Upper lobe of left lung (tissue), 6 donors: Measurements from ENCODE around the gene SRC. TPM values are rescaled to one million over a fixed set of nuclear protein-coding genes. Genes with fewer than 3 reads are reported as not detected.

ENCODE experiments used
- ATAC-seq, 2 donors: fragments of 200-7000 bp; cut with Tn5 transposase; one replicate each; pipeline ENCODE4 v1.9.1; 2022; ENCODE audit warnings: mild to moderate bottlenecking in 2 of 2, moderate library complexity in 2 of 2; ENCODE audit not compliant: low FRiP score in 2 of 2
- DNase-seq, 2 donors: peaks; one replicate each; pipeline ENCODE4 v3.0.0-alpha.2; 2019 to 2020
- H3K27ac ChIP-seq, 4 donors: fragments of 200-600 bp; sonication (generic); one replicate each; pipeline ENCODE4 v1.5.1; 2016 to 2019
- H3K27me3 ChIP-seq, 4 donors: fragments of 200-600 bp; sonication (generic); one replicate each; pipeline ENCODE4 v1.5.1; 2017 to 2019
- H3K36me3 ChIP-seq, 4 donors: fragments of 200-600 bp; sonication (generic); one replicate each; pipeline ENCODE4 v1.5.1; 2016 to 2019
- H3K4me1 ChIP-seq, 4 donors: fragments of 200-600 bp; sonication (generic); one replicate each; pipeline ENCODE4 v1.5.1; 2018 to 2019
- H3K4me3 ChIP-seq, 4 donors: fragments of 200-600 bp; sonication (generic); one replicate each; pipeline ENCODE4 v1.5.1; 2017 to 2019; ENCODE audit warnings: mild to moderate bottlenecking in 2 of 4, moderate library complexity in 1 of 4
- H3K9me3 ChIP-seq, 4 donors: fragments of 200-600 bp; sonication (generic); one replicate each; pipeline ENCODE4 v1.5.1; 2018 to 2019
- CTCF ChIP-seq, 6 experiments: fragments of 450-650 bp in 4 of 6; fragments of 200-600 bp in 2 of 6; sonication (generic) in 2 of 6; IDR thresholded peaks; one replicate each; pipeline ENCODE4 v1.5.1; 2016 to 2019; ENCODE audit warnings: antibody characterized with exemption in 6 of 6
- EP300 ChIP-seq, 4 donors: sonication (generic); formaldehyde crosslinking; IDR thresholded peaks; one replicate each; pipeline ENCODE4 v1.5.1; 2017; ENCODE audit warnings: antibody characterized with exemption in 4 of 4, control low read depth in 2 of 4
- POLR2A ChIP-seq, 4 donors: fragments of 450-650 bp; IDR thresholded peaks; one replicate each; pipeline ENCODE4 v1.5.1; 2016 to 2017; ENCODE audit warnings: antibody characterized with exemption in 4 of 4, mild to moderate bottlenecking in 2 of 4
- POLR2AphosphoS5 ChIP-seq, 2 donors: sonication (generic); formaldehyde crosslinking; IDR thresholded peaks; one replicate each; pipeline ENCODE4 v1.5.1; 2017; ENCODE audit warnings: antibody characterized with exemption in 2 of 2
- WGBS, 2 donors: methylation state at CpG; one replicate each; pipeline ENCODE4 v1.1.5; 2017 to 2018; 5-methylcytosine and 5-hydroxymethylcytosine counted together
- total RNA-seq, 6 donors: library from RNA; depleted of rRNA in 4 of 6; stranded (reverse); fragments of >200 nt in 4 of 6; gene quantifications; one replicate each; pipeline versions ENCODE4 v1.1.0 to v1.2.1, GENCODE V29; 2016 to 2021
- donor health status: DM: no; HTN: no; CAD: no; lungs with moderate emphysema.
- donor health status: DM: no; HTN: yes; CAD: no; lungs with severe emphysema.

SRC gene
- total RNA-seq, 6 donors from 2014 or later = 31.1 to 115 (median 66.8) TPM

GRCh38 chr20:37419307-37419706 is 73.4 kb downstream of the SRC start:
- no peak for TF ChIP-seq POLR2AphosphoS5 (IDR thresholded peaks at IDR 0.05)
- TF ChIP-seq EP300 (IDR thresholded peaks at IDR 0.05) = no peak
- TF ChIP-seq POLR2A (IDR thresholded peaks at IDR 0.05) = no peak
- no peak for TF ChIP-seq CTCF (IDR thresholded peaks at IDR 0.05)
- 88 to 100% methylated on average over 3 of the region's 3 CpGs for WGBS, 2 donors
- H3K27me3 ChIP-seq = peaks cover 0 to 2% (median 0%) of the 10 kb centered on the region in 4 donors

GRCh38 chr20:37419774-37420542 is 74.0 kb downstream of the SRC start:
- Histone ChIP-seq H3K4me3 (no peak overlapping the region), H3K36me3 (no peaks in the 10 kb centered on the region), H3K4me1 (no peaks in the 10 kb centered on the region), H3K9me3 (no peaks in the 10 kb centered on the region), H3K27ac (no peak overlapping the region), H3K27me3 (peaks cover 0 to 2% (median 0%) of the 10 kb centered on the region in 4 donors)
- TF ChIP-seq POLR2A (IDR thresholded peaks at IDR 0.05) (no peak), POLR2AphosphoS5 (IDR thresholded peaks at IDR 0.05) (no peak), EP300 (IDR thresholded peaks at IDR 0.05) (no peak), CTCF (IDR thresholded peaks at IDR 0.05) (no peak)
- ATAC-seq = no peak
- WGBS, 2 donors = 82 to 86% methylated on average over 13 of the region's 13 CpGs
- DNase-seq = no peak

More at GRCh38 chr20:37419307-37419706, 73.4 kb downstream of the SRC start:
- Histone ChIP-seq H3K4me3 (no peak overlapping the region), H3K4me1 (no peaks in the 10 kb centered on the region), H3K27ac (no peak overlapping the region), H3K9me3 (no peaks in the 10 kb centered on the region), H3K36me3 (no peaks in the 10 kb centered on the region)
- ATAC-seq (no peak), DNase-seq (no peak)

GRCh38 chr20:37420610-37421009 is 74.7 kb downstream of the SRC start:
- Histone ChIP-seq H3K27me3 (peaks cover 0 to 2% (median 0%) of the 10 kb centered on the region in 4 donors), H3K4me1 (no peaks in the 10 kb centered on the region), H3K27ac (no peak overlapping the region), H3K36me3 (no peaks in the 10 kb centered on the region), H3K4me3 (no peak overlapping the region), H3K9me3 (no peaks in the 10 kb centered on the region)
- DNase-seq (no peak), ATAC-seq (no peak)
- TF ChIP-seq CTCF (IDR thresholded peaks at IDR 0.05) (no peak), POLR2A (IDR thresholded peaks at IDR 0.05) (no peak), EP300 (IDR thresholded peaks at IDR 0.05) (no peak), POLR2AphosphoS5 (IDR thresholded peaks at IDR 0.05) (no peak)
- 83 to 88% methylated on average over 13 of the region's 13 CpGs for WGBS, 2 donors

GRCh38 chr20:37421060-37421905 is 75.3 kb downstream of the SRC start:
- Histone ChIP-seq H3K27me3 (peaks cover 0 to 2% (median 0%) of the 10 kb centered on the region in 4 donors), H3K27ac (no peak overlapping the region), H3K4me1 (no peaks in the 10 kb centered on the region), H3K4me3 (no peak overlapping the region), H3K9me3 (no peaks in the 10 kb centered on the region), H3K36me3 (no peaks in the 10 kb centered on the region)
- ATAC-seq (no peak), DNase-seq (no peak)
- TF ChIP-seq EP300 (IDR thresholded peaks at IDR 0.05) (no peak), POLR2AphosphoS5 (IDR thresholded peaks at IDR 0.05) (no peak), POLR2A (IDR thresholded peaks at IDR 0.05) (no peak), CTCF (IDR thresholded peaks at IDR 0.05) (no peak)
- WGBS, 2 donors = 61 to 69% methylated on average over 25 of the region's 25 CpGs
